ENCODE results near the gene ORAI3. TPM values are rescaled to one million over a fixed set of nuclear protein-coding genes. Genes with fewer than 3 reads are reported as not detected.
A peak's percentile ranks its signal among the peaks of the same experiment; 100 is the strongest.

The ORAI3 gene
- total and polyA plus RNA-seq, 2 of the 13 experiments (the other 11 are each of a cell fraction or from before 2014, with no cell fraction given) = 11.4 to 32.0 TPM

GRCh38 chr16:30904114-30904780, 44.6 kb upstream of the ORAI3 start (continued):
- TF ChIP-seq AFF4 (CRISPR knock-in tag; IDR thresholded peaks at IDR 0.05) (no peak), TRAFD1 (CRISPR knock-in tag; IDR thresholded peaks at IDR 0.05; ENCODE audit: borderline replicate concordance) (no peak), TOPORS (CRISPR knock-in tag; IDR thresholded peaks at IDR 0.05) (no peak), NRL (CRISPR knock-in tag; IDR thresholded peaks at IDR 0.05; ENCODE audit: borderline replicate concordance) (no peak), DR1 (CRISPR knock-in tag; IDR thresholded peaks at IDR 0.05) (no peak), SUZ12 (IDR thresholded peaks at IDR 0.05; ENCODE audit: low read depth, low read length) (no peak), SP5 (CRISPR knock-in tag; IDR thresholded peaks at IDR 0.05; ENCODE audit: borderline replicate concordance, low read depth) (no peak), ZNF274 (CRISPR knock-in tag; IDR thresholded peaks at IDR 0.05) (peak; percentile 52; the same call in 1 of the 2 replicates), ZNF253 (CRISPR knock-in tag; IDR thresholded peaks at IDR 0.05; ENCODE audit: borderline replicate concordance) (no peak), ZNF180 (CRISPR knock-in tag; IDR thresholded peaks at IDR 0.05; ENCODE audit: borderline replicate concordance, low read depth) (no peak), ZNF432 (CRISPR knock-in tag; IDR thresholded peaks at IDR 0.05; ENCODE audit: borderline replicate concordance) (no peak)
